GM12875 (cell line): ENCODE data around the gene CD27.
"Not testable (repeated sequence)": the region's sequence is repeated elsewhere in the genome, so short reads cannot be mapped to it uniquely, and the experiment has no call there.

ENCODE experiments used
- H3K4me3 ChIP-seq: one replicate; pipeline ENCODE4 v1.5.1; 2011; ENCODE audit warnings: low read depth, low read length, control low read depth
- CTCF ChIP-seq: IDR thresholded peaks from 2 replicates; pipeline ENCODE4 v1.5.1; 2011; ENCODE audit warnings: low read depth, mild to moderate bottlenecking, control low read depth, inconsistent platforms, low read length, moderate library complexity, borderline replicate concordance; ENCODE audit not compliant: insufficient read depth

CD27 gene

GRCh38 chr12:6493497-6494257 is 48.9 kb downstream of the CD27 start, which contains the start of gene NCAPD2:
Gene NCAPD2 (plus strand): TSS chr12:6494102. CDS start chr12:6495099, 997 bp downstream.
- peak within 1 kb of the TSS; percentile 88 for H3K4me3 ChIP-seq
- TF ChIP-seq CTCF = peak; percentile 24; the same call in 1 of the 2 replicates

- TF ChIP-seq CTCF = no peak
- H3K4me3 ChIP-seq = peak overlapping the region; percentile 47
Observed at GRCh38 chr12:6494258-6494743, 49.5 kb downstream of the CD27 start.

- peak overlapping the region; percentile 47 for H3K4me3 ChIP-seq
Observed at GRCh38 chr12:6494968-6495367, 50.2 kb downstream of the CD27 start.

GRCh38 chr12:6497291-6497690 is 52.5 kb downstream of the CD27 start:
- not testable (repeated sequence) for H3K4me3 ChIP-seq

More at GRCh38 chr12:6494968-6495367, 50.2 kb downstream of the CD27 start:
- TF ChIP-seq CTCF = no peak

- no peak for TF ChIP-seq CTCF
- H3K4me3 ChIP-seq = no peak overlapping the region
Observed at GRCh38 chr12:6500466-6500865, 55.7 kb downstream of the CD27 start.
